Dermis lymphatic vessel endothelial cell (primary cell): ENCODE measurements around the gene ACOT9. TPM values are rescaled to one million over a fixed set of nuclear protein-coding genes. Genes with fewer than 3 reads are reported as not detected.

Experiments
- total RNA-seq: library from RNA; depleted of rRNA; stranded (reverse); fragments of >200 nt; gene quantifications from 2 replicates; pipeline ENCODE4 v1.2.1, GENCODE V29; 2014

Gene ACOT9, protein sequence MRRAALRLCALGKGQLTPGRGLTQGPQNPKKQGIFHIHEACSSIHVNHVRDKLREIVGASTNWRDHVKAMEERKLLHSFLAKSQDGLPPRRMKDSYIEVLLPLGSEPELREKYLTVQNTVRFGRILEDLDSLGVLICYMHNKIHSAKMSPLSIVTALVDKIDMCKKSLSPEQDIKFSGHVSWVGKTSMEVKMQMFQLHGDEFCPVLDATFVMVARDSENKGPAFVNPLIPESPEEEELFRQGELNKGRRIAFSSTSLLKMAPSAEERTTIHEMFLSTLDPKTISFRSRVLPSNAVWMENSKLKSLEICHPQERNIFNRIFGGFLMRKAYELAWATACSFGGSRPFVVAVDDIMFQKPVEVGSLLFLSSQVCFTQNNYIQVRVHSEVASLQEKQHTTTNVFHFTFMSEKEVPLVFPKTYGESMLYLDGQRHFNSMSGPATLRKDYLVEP
- total RNA-seq, result 84.7 and 93.3 TPM in 2 replicates

DNA sequence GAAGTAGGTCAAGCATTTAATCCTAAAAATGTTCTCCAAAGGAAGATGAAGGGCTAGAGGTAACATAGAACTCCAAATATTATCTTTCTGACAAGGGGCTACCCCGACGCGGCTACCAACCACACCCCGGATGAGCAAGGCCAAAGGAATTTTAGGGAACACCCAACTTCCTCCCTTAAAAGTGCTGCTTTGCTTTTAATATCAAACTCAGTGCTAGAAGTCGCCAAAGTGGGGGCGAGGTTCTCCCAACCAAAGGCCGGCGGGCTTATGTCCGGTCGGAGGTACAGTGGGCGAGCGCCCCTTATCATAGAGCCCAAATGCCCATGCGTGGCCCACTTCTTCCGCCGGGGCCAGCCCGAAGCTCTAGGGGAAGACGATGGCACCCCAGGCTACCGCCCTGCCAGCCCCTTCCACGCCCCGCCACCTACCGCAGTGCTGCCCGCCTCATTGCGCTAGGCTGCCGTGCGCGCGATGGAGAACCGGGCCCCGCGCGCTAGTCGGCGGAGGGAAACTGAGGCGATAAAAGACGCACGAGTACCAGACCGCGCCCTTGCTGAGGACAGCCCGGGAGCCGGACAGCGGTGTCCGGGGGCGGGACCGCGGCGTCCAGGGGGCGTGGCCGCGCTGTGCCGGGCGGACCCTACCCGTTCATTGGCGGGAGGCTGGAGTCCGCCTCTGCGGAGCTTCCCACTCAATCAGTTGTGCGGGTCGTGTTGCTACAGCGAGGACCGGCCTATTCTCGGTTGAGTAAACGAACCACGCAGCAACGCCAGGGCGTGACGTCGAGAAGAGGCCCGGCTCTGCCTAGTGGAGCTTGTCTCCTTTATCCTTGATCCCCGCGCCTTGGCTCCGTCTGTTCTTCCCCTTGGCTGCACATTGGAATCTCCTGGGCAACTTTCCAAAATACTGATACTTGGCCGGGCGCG is at the start of gene ACOT9:
Gene ACOT9, minus strand, starts transcription at position 580 of the 926 bp plus-strand sequence. Its CDS starts 132 bp downstream, at position 448.

DNA sequence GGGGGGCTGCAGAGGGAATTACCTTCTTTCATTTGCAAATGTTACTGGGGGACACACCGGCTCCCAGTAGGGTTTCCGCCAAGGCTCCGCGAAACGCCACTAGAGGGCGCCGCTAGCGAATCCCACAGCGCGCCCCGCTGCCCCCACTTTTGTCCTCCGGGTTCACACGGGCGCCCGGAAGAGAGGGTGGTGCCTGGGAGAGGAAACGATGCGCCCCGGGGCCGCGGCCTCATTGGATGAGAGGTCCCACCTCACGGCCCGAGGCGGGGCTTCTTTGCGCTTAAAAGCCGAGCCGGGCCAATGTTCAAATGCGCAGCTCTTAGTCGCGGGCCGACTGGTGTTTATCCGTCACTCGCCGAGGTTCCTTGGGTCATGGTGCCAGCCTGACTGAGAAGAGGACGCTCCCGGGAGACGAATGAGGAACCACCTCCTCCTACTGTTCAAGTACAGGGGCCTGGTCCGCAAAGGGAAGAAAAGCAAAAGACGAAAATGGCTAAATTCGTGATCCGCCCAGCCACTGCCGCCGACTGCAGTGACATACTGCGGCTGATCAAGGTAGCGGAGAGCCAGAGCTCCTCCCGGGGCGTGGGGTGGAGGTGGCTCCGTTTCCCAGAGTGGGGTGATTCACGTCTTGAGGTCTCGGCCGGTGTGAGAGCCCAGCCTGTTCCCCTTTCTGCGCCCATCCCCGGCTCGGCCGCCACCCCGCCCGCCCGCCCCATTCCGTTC is 40.0 kb upstream of the ACOT9 start, which contains the start of gene SAT1:
Gene SAT1, plus strand, starts transcription at position 311 of the 726 bp plus-strand sequence. Its CDS starts 179 bp downstream, at position 490.

DNA sequence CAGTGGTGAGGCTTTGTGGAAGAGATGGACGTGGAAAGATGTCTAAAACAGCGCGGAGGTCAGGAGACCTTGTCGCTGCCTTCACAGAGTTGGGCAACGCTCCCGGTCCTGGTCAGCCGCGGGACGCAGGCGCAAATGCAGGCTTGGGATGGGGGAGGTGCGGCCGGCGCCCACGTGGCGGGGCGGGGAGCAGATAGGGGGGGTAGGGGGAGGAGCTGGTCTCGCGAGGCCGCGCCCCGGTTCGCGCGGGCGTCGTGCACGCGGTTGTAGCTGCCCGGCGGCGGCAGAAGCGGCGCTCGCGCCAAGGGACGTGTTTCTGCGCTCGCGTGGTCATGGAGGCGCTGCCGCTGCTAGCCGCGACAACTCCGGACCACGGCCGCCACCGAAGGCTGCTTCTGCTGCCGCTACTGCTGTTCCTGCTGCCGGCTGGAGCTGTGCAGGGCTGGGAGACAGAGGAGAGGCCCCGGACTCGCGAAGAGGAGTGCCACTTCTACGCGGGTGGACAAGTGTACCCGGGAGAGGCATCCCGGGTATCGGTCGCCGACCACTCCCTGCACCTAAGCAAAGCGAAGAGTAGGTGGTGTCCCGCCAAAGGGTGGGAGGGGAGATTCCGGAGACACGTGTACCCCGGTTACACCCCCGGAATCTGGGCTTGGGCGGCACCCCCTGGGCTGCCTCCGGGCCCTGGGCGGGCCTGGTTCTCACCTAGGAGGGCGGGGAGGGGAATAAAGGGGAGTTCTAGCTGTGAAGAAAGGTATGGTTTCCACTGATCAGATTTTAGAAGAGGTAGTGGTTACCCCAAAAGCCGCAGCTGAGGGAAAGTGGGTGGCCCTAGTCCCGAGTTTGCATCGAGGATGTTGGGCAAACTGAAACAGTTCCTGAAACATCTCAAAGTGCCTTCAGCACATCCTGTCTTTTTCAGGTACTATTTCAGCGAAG is 75.6 kb downstream of the ACOT9 start, which contains the start of gene PRDX4:
Gene PRDX4, plus strand, starts transcription at position 255 of the 939 bp plus-strand sequence. Its CDS starts 78 bp downstream, at position 333.

Other genes starting within 250 kb of the ACOT9 start
- gene PRDX4, start 75.8 kb downstream of the ACOT9 start, total RNA-seq, result 145 and 168 TPM in 2 replicates
- 208 and 366 TPM in 2 replicates for gene SAT1, start 39.9 kb upstream of the ACOT9 start, total RNA-seq
- gene APOO, start 164.7 kb upstream of the ACOT9 start, total RNA-seq, result 4.1 and 5.2 TPM in 2 replicates
- under 0.01 TPM in 1 of 2 replicates, not detected in the other for gene CXorf58, start 164.7 kb upstream of the ACOT9 start, total RNA-seq